SK-N-SH treated with all-trans-retinoic acid at 6 μM for 48 hours (cell line): ENCODE data around the gene C22orf15.
"Not testable (repeated sequence)": the region's sequence is repeated elsewhere in the genome, so short reads cannot be mapped to it uniquely, and the experiment has no call there.

Experiments used
- ARNTL ChIP-seq: fragments of 450-650 bp; formaldehyde crosslinking; IDR thresholded peaks from 2 replicates; pipeline ENCODE4 v1.5.0; 2020; ENCODE audit warnings: low read depth, mild to moderate bottlenecking, moderate library complexity, borderline replicate concordance
- ESRRG ChIP-seq: fragments of 250-450 bp; sonication (Bioruptor Pico); IDR thresholded peaks from 2 replicates; pipeline ENCODE4 v1.6.1; 2021; ENCODE audit warnings: mild to moderate bottlenecking
- ISL1 ChIP-seq: fragments of 250-450 bp; sonication (Bioruptor Pico); IDR thresholded peaks from 2 replicates; pipeline ENCODE4 v2.1.2; 2022; ENCODE audit warnings: mild to moderate bottlenecking, moderate library complexity
- OSR1 ChIP-seq: fragments of 250-450 bp; sonication (Bioruptor Pico); IDR thresholded peaks from 2 replicates; pipeline ENCODE4 v1.8.0; 2022; ENCODE audit warnings: moderate library complexity, mild to moderate bottlenecking, inconsistent platforms
- TCF4 ChIP-seq: fragments of 250-450 bp; sonication (Bioruptor Pico); IDR thresholded peaks from 2 replicates; pipeline ENCODE4 v1.8.0; 2021; ENCODE audit warnings: mild to moderate bottlenecking, moderate library complexity, borderline replicate concordance
- ZFP3 ChIP-seq: fragments of 250-450 bp; sonication (Bioruptor Pico); IDR thresholded peaks from 2 replicates; pipeline ENCODE4 v1.5.0; 2020; ENCODE audit warnings: mild to moderate bottlenecking, moderate library complexity
- ZFP30 ChIP-seq: fragments of 450-650 bp; formaldehyde crosslinking; IDR thresholded peaks from 2 replicates; pipeline ENCODE4 v1.5.0; 2022; ENCODE audit warnings: mild to moderate bottlenecking, moderate library complexity
- ZNF565 ChIP-seq: fragments of 450-650 bp; formaldehyde crosslinking; conservative IDR thresholded peaks from 2 replicates; pipeline ENCODE4 v1.5.0; 2020; ENCODE audit warnings: low read depth, mild to moderate bottlenecking, moderate library complexity
- TF ChIP-seq, protein P1 (sequence below): fragments of 250-450 bp; sonication (Bioruptor Pico); IDR thresholded peaks from 2 replicates; pipeline ENCODE4 v1.8.0; 2020; ENCODE audit warnings: mild to moderate bottlenecking, moderate library complexity, borderline replicate concordance

DNA sequence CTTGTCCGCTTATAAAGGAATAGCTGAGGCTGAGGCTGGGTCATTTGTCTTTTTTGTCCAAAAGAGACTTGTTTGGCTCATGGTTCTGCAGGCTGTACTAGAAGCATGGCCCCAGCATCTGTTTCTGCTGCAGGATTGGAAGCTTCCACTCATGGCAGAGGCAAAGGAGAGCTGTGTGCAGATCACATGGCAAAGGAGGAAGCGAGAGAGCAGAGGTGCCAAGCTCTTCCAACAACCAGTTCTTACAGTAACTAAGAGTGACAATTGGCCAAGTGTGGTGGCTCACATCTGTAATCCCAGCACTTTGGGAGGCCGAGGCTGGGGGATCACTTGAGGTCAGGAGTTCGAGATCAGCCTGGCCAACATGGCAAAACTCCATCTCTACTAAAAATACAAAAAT is 34.7 kb upstream of the C22orf15 start:
- not testable (repeated sequence) for TF ChIP-seq ARNTL (CRISPR knock-in tag); ZFP30 (CRISPR knock-in tag); TCF4 (CRISPR knock-in tag); ZNF565 (CRISPR knock-in tag); OSR1 (CRISPR knock-in tag); ISL1 (CRISPR knock-in tag); ESRRG; ZFP3 (CRISPR knock-in tag)
- TF ChIP-seq, protein P1, sequence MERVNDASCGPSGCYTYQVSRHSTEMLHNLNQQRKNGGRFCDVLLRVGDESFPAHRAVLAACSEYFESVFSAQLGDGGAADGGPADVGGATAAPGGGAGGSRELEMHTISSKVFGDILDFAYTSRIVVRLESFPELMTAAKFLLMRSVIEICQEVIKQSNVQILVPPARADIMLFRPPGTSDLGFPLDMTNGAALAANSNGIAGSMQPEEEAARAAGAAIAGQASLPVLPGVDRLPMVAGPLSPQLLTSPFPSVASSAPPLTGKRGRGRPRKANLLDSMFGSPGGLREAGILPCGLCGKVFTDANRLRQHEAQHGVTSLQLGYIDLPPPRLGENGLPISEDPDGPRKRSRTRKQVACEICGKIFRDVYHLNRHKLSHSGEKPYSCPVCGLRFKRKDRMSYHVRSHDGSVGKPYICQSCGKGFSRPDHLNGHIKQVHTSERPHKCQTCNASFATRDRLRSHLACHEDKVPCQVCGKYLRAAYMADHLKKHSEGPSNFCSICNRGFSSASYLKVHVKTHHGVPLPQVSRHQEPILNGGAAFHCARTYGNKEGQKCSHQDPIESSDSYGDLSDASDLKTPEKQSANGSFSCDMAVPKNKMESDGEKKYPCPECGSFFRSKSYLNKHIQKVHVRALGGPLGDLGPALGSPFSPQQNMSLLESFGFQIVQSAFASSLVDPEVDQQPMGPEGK (CRISPR knock-in tag): not testable (repeated sequence)
